Fibroblast of the aortic adventitia (primary cell): ENCODE measurements around the gene NIT2. TPM values are rescaled to one million over a fixed set of nuclear protein-coding genes. Genes with fewer than 3 reads are reported as not detected.

Experiments
- DNase-seq: peaks from one replicate; pipeline ENCODE4 v3.0.0-alpha.2; 2010; ENCODE audit warnings: low read depth
- H3K4me3 ChIP-seq: 2 replicates; pipeline ENCODE4 v1.5.1; 2011; ENCODE audit warnings: low read depth, mild to moderate bottlenecking, control low read depth, low read length, moderate library complexity
- total RNA-seq: library from RNA; depleted of rRNA; stranded (reverse); fragments of >200 nt; gene quantifications from 2 replicates; pipeline ENCODE4 v1.2.3, GENCODE V29; 2012; ENCODE audit warnings: low replicate concordance
- TF ChIP-seq, protein P1 (sequence below): IDR thresholded peaks from 2 replicates; pipeline ENCODE4 v1.5.1; 2011; ENCODE audit warnings: mild to moderate bottlenecking, low read length, control low read depth, inconsistent platforms; ENCODE audit not compliant: insufficient read depth

NIT2 gene
- total RNA-seq, 1 donor, result 27.7 TPM

DNA sequence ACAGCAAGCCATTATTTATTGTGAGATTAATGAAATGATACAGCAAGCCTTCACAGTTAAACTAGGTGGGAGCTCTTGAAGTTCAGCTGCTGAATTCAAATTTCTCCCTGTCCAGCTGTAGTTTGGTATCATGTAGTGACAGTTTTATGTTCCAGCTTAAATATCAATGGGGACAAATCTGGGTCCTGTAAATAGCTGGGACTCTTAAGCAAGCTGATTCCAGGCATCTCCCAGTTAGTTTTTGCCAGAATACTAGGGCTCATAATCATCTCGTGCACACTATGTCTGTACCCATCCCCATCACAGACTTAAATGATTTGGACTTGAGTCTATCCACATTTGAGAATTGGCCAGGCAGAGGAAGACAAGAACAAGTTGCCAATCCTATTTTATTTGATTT, 27.9 kb upstream of the NIT2 start:
- TF ChIP-seq, protein P1, sequence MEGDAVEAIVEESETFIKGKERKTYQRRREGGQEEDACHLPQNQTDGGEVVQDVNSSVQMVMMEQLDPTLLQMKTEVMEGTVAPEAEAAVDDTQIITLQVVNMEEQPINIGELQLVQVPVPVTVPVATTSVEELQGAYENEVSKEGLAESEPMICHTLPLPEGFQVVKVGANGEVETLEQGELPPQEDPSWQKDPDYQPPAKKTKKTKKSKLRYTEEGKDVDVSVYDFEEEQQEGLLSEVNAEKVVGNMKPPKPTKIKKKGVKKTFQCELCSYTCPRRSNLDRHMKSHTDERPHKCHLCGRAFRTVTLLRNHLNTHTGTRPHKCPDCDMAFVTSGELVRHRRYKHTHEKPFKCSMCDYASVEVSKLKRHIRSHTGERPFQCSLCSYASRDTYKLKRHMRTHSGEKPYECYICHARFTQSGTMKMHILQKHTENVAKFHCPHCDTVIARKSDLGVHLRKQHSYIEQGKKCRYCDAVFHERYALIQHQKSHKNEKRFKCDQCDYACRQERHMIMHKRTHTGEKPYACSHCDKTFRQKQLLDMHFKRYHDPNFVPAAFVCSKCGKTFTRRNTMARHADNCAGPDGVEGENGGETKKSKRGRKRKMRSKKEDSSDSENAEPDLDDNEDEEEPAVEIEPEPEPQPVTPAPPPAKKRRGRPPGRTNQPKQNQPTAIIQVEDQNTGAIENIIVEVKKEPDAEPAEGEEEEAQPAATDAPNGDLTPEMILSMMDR, result no peak
- DNase-seq, result no peak
- no peak overlapping the region for H3K4me3 ChIP-seq

- H3K4me3 ChIP-seq, result no peak overlapping the region
Measured at GRCh38 chr3:100310355-100310965, 24.1 kb upstream of the NIT2 start.

GRCh38 chr3:100311011-100311410, 23.5 kb upstream of the NIT2 start:
- no peak overlapping the region for H3K4me3 ChIP-seq
- no peak for DNase-seq
- TF ChIP-seq, protein P1, result no peak

More at GRCh38 chr3:100310355-100310965, 24.1 kb upstream of the NIT2 start:
- TF ChIP-seq, protein P1, result no peak
- no peak for DNase-seq

- TF ChIP-seq, protein P1, result peak; percentile 82
- no peak overlapping the region for H3K4me3 ChIP-seq
- DNase-seq, result peak; percentile 82
Measured at GRCh38 chr3:100316641-100317069, 17.9 kb upstream of the NIT2 start.

GRCh38 chr3:100317912-100318311, 16.6 kb upstream of the NIT2 start:
- no peak for DNase-seq
- TF ChIP-seq, protein P1, result no peak
- H3K4me3 ChIP-seq, result no peak overlapping the region

- TF ChIP-seq, protein P1, result no peak
- DNase-seq, result no peak
- H3K4me3 ChIP-seq, result no peak overlapping the region
Measured at GRCh38 chr3:100319951-100320350, 14.6 kb upstream of the NIT2 start.

DNA sequence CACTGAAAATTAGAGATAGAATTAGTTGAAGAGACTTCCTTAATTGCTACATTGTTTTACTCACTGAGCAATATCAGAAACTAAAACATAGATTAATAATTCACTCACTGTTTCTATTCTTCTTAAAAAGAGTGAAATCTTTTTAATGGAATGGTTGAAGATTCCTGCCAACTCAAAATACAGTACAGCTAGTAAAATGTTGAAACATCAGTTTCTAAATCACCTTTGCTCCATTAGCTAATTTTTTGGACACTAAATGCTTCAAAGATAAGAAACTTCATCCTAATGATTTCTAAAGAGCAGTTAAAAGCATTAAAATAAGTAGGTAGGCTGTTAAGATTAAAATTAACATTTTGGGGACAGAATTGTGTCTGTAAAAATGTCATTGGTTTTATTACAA, 10.5 kb upstream of the NIT2 start:
- no peak overlapping the region for H3K4me3 ChIP-seq
- DNase-seq, result no peak
- TF ChIP-seq, protein P1, result no peak
